Panc1 (cell line): ENCODE data around the gene NHEJ1.

Experiments
- CTCF ChIP-seq: fragments of 450-650 bp; IDR thresholded peaks from 2 replicates; pipeline ENCODE4 v1.5.1; 2017; ENCODE audit warnings: mild to moderate bottlenecking
- REST ChIP-seq, 2 experiments: IDR thresholded peaks; 2 replicates each; pipeline ENCODE4 v1.6.1; 2011 to 2012; ENCODE audit warnings: low read depth in 2 of 2, control low read depth in 1 of 2, low read length in 1 of 2, mild to moderate bottlenecking in 1 of 2, moderate library complexity in 1 of 2; ENCODE audit not compliant: insufficient read depth in 1 of 2

- TF ChIP-seq REST (IDR thresholded peaks at IDR 0.05; ENCODE audit: insufficient read depth in 1 of 2, low read depth in 2 of 2, low read length in 1 of 2) (no peak), CTCF (no peak)
These were observed 133.0 kb downstream of the NHEJ1 start for GRCh38 chr2:219027511-219028055.
